ENCODE measurements around the gene SIK3. TPM values are rescaled to one million over a fixed set of nuclear protein-coding genes. Genes with fewer than 3 reads are reported as not detected.

SIK3 gene
- total RNA-seq, 1 donor, result 25.7 TPM

GRCh38 chr11:116972691-116973090 is 125.5 kb downstream of the SIK3 start:
- Histone ChIP-seq H3K27me3 (ENCODE audit: insufficient read depth, low read length) (no peaks in the 10 kb centered on the region), H3K79me2 (ENCODE audit: insufficient read depth, low read length) (peaks cover 67% of the 10 kb centered on the region), H3K36me3 (ENCODE audit: insufficient read depth, low read length) (no peaks in the 10 kb centered on the region), H3K9me3 (ENCODE audit: low read depth, low read length) (no peaks in the 10 kb centered on the region), H3K4me3 (ENCODE audit: insufficient read depth, low read length) (no peak overlapping the region), H3K4me2 (ENCODE audit: insufficient read depth, low read length) (no peak overlapping the region), H3K4me1 (ENCODE audit: insufficient read depth, low read length) (no peaks in the 10 kb centered on the region), H4K20me1 (ENCODE audit: insufficient read depth, low read length) (peaks cover 17% of the 10 kb centered on the region), H2AFZ (ENCODE audit: low read length) (no peak overlapping the region), H3K27ac (ENCODE audit: low read depth, low read length) (no peak overlapping the region)
- no peak for DNase-seq (ENCODE audit: insufficient read length, low spot score, missing footprints)
- TF ChIP-seq, protein P1, sequence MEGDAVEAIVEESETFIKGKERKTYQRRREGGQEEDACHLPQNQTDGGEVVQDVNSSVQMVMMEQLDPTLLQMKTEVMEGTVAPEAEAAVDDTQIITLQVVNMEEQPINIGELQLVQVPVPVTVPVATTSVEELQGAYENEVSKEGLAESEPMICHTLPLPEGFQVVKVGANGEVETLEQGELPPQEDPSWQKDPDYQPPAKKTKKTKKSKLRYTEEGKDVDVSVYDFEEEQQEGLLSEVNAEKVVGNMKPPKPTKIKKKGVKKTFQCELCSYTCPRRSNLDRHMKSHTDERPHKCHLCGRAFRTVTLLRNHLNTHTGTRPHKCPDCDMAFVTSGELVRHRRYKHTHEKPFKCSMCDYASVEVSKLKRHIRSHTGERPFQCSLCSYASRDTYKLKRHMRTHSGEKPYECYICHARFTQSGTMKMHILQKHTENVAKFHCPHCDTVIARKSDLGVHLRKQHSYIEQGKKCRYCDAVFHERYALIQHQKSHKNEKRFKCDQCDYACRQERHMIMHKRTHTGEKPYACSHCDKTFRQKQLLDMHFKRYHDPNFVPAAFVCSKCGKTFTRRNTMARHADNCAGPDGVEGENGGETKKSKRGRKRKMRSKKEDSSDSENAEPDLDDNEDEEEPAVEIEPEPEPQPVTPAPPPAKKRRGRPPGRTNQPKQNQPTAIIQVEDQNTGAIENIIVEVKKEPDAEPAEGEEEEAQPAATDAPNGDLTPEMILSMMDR (IDR thresholded peaks at IDR 0.05; ENCODE audit: extremely low read depth, low read depth, low read length), result no peak

GRCh38 chr11:116970485-116971292 is 127.5 kb downstream of the SIK3 start:
- Histone ChIP-seq H3K9me3 (ENCODE audit: low read depth, low read length) (no peaks in the 10 kb centered on the region), H3K36me3 (ENCODE audit: insufficient read depth, low read length) (no peaks in the 10 kb centered on the region), H3K27me3 (ENCODE audit: insufficient read depth, low read length) (no peaks in the 10 kb centered on the region), H3K79me2 (ENCODE audit: insufficient read depth, low read length) (peaks cover 63% of the 10 kb centered on the region), H3K27ac (ENCODE audit: low read depth, low read length) (no peak overlapping the region), H3K4me1 (ENCODE audit: insufficient read depth, low read length) (no peaks in the 10 kb centered on the region), H2AFZ (ENCODE audit: low read length) (no peak overlapping the region), H3K4me3 (ENCODE audit: insufficient read depth, low read length) (no peak overlapping the region), H4K20me1 (ENCODE audit: insufficient read depth, low read length) (peaks cover 17% of the 10 kb centered on the region), H3K4me2 (ENCODE audit: insufficient read depth, low read length) (no peak overlapping the region)
- TF ChIP-seq, protein P1 (IDR thresholded peaks at IDR 0.05; ENCODE audit: extremely low read depth, low read depth, low read length), result no peak
- DNase-seq (ENCODE audit: insufficient read length, low spot score, missing footprints), result no peak

- Histone ChIP-seq H3K9me3 (ENCODE audit: low read depth, low read length) (no peaks in the 10 kb centered on the region), H3K27ac (ENCODE audit: low read depth, low read length) (no peak overlapping the region), H3K27me3 (ENCODE audit: insufficient read depth, low read length) (no peaks in the 10 kb centered on the region), H4K20me1 (ENCODE audit: insufficient read depth, low read length) (peaks cover 17% of the 10 kb centered on the region), H3K4me1 (ENCODE audit: insufficient read depth, low read length) (no peaks in the 10 kb centered on the region), H3K4me2 (ENCODE audit: insufficient read depth, low read length) (no peak overlapping the region), H3K4me3 (ENCODE audit: insufficient read depth, low read length) (no peak overlapping the region), H3K79me2 (ENCODE audit: insufficient read depth, low read length) (peaks cover 59% of the 10 kb centered on the region), H2AFZ (ENCODE audit: low read length) (no peak overlapping the region), H3K36me3 (ENCODE audit: insufficient read depth, low read length) (no peaks in the 10 kb centered on the region)
- TF ChIP-seq, protein P1 (IDR thresholded peaks at IDR 0.05; ENCODE audit: extremely low read depth, low read depth, low read length), result no peak
- no peak for DNase-seq (ENCODE audit: insufficient read length, low spot score, missing footprints)
These were observed 128.5 kb downstream of the SIK3 start for GRCh38 chr11:116969694-116970093.

GRCh38 chr11:116964269-116964668 is 134.0 kb downstream of the SIK3 start:
- Histone ChIP-seq H4K20me1 (ENCODE audit: insufficient read depth, low read length) (peaks cover 9% of the 10 kb centered on the region), H3K9me3 (ENCODE audit: low read depth, low read length) (no peaks in the 10 kb centered on the region), H2AFZ (ENCODE audit: low read length) (no peak overlapping the region), H3K36me3 (ENCODE audit: insufficient read depth, low read length) (no peaks in the 10 kb centered on the region), H3K79me2 (ENCODE audit: insufficient read depth, low read length) (peaks cover 58% of the 10 kb centered on the region), H3K4me3 (ENCODE audit: insufficient read depth, low read length) (no peak overlapping the region), H3K27me3 (ENCODE audit: insufficient read depth, low read length) (no peaks in the 10 kb centered on the region), H3K27ac (ENCODE audit: low read depth, low read length) (no peak overlapping the region), H3K4me1 (ENCODE audit: insufficient read depth, low read length) (peaks cover 29% of the 10 kb centered on the region), H3K4me2 (ENCODE audit: insufficient read depth, low read length) (no peak overlapping the region)
- no peak for DNase-seq (ENCODE audit: insufficient read length, low spot score, missing footprints)
- TF ChIP-seq, protein P1 (IDR thresholded peaks at IDR 0.05; ENCODE audit: extremely low read depth, low read depth, low read length), result no peak

All from osteoblast (primary cell).